OCI-LY3 (cell line): Measurements from ENCODE around the gene SPACA7.

Source experiments
- EZH2phosphoT487 ChIP-seq: fragments of 200-600 bp; shearing (Covaris generic); IDR thresholded peaks from 2 replicates; pipeline ENCODE4 v1.6.1; 2018; ENCODE audit warnings: antibody characterized with exemption, mixed run types, low read depth
- TF ChIP-seq, protein P1 (sequence below): fragments of 200-600, 300-600 bp; sonication (generic); IDR thresholded peaks from 2 replicates; pipeline ENCODE4 v1.5.1; 2014; ENCODE audit warnings: antibody characterized with exemption, low read length, low read depth

DNA sequence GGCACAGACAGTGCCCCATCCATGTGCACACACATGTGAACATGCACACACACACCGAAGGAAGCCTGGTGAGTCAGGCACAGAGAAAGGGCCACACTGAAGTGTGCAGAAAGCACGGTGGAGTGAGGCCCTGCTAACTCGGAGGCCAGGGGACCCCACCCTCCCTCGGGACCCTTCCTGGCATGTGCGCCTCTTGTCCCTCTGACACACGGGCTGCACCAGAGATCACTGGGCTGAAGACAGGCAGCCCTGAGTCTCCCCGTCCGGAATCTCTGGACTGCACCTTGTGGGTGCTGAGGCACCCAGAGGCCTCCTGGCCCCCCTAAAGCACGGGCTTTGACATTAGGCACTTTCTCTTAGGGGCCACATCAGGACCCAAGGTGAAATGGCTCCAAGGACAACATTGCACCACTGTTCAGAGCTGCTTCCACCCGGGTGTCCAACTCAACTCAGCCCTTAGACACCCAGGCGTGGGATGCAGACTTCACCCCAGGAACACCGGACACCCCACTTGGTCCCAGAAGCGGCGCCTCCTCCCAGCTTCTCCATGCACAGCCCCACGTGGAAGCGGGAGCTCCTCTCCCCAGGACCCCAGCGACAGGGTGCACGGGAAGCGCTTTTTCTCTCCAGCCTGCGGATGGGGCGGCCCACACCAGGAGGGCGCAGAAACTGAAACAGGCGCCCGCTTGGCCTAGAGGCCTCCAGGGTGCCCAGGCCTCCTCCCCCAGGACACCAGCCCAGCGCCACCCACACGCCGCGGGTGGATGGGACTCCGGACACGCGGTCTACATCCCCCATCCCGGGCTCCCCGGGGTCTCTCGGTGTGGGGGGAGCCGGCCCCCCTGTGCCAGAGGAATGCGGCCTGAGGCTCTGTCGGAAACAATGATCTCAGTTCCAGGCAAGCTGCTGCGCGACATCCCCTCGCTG, 90.2 kb downstream of the SPACA7 start:
- no peak for TF ChIP-seq EZH2phosphoT487
- TF ChIP-seq, protein P1, sequence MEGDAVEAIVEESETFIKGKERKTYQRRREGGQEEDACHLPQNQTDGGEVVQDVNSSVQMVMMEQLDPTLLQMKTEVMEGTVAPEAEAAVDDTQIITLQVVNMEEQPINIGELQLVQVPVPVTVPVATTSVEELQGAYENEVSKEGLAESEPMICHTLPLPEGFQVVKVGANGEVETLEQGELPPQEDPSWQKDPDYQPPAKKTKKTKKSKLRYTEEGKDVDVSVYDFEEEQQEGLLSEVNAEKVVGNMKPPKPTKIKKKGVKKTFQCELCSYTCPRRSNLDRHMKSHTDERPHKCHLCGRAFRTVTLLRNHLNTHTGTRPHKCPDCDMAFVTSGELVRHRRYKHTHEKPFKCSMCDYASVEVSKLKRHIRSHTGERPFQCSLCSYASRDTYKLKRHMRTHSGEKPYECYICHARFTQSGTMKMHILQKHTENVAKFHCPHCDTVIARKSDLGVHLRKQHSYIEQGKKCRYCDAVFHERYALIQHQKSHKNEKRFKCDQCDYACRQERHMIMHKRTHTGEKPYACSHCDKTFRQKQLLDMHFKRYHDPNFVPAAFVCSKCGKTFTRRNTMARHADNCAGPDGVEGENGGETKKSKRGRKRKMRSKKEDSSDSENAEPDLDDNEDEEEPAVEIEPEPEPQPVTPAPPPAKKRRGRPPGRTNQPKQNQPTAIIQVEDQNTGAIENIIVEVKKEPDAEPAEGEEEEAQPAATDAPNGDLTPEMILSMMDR, result no peak
